Measurements from ENCODE around the gene EXOC7.

GRCh38 chr17:76039121-76039520 is 64.5 kb downstream of the EXOC7 start:
- TF ChIP-seq, protein P1, sequence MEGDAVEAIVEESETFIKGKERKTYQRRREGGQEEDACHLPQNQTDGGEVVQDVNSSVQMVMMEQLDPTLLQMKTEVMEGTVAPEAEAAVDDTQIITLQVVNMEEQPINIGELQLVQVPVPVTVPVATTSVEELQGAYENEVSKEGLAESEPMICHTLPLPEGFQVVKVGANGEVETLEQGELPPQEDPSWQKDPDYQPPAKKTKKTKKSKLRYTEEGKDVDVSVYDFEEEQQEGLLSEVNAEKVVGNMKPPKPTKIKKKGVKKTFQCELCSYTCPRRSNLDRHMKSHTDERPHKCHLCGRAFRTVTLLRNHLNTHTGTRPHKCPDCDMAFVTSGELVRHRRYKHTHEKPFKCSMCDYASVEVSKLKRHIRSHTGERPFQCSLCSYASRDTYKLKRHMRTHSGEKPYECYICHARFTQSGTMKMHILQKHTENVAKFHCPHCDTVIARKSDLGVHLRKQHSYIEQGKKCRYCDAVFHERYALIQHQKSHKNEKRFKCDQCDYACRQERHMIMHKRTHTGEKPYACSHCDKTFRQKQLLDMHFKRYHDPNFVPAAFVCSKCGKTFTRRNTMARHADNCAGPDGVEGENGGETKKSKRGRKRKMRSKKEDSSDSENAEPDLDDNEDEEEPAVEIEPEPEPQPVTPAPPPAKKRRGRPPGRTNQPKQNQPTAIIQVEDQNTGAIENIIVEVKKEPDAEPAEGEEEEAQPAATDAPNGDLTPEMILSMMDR (IDR thresholded peaks at IDR 0.05): no peak
- TF ChIP-seq EP300 (IDR thresholded peaks at IDR 0.05): no peak
- TF ChIP-seq POLR2A (IDR thresholded peaks at IDR 0.05): no peak

Data from tibial nerve (tissue), 4 donors.